ENCODE data around the gene SMAD3.
"Not testable (repeated sequence)": the region's sequence is repeated elsewhere in the genome, so short reads cannot be mapped to it uniquely, and the experiment has no call there.

Gene SMAD3

DNA sequence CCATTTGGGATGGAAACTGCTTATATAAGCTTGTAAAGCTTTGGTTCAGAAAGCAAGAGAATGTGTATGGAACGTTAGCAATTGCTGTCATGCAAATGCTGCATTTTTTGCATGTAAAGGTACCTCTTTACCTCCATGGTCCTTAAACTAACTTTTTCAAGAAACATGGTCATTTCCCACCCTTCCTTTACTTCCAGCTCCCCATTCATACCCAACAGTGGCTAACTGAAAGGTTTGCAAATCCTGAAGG lies 84.3 kb downstream of the SMAD3 start:
- Mint-ChIP-seq H3K27ac (no peak overlapping the region), H3K9me3 (no peaks in the 10 kb centered on the region), H3K4me3 (no peak overlapping the region), H3K36me3 (peaks cover 5% of the 10 kb centered on the region), H3K27me3 (no peaks in the 10 kb centered on the region), H3K4me1 (peaks cover 59% of the 10 kb centered on the region)
- no peak for ATAC-seq (ENCODE audit: low read depth)
- DNase-seq (ENCODE audit: low spot score in 2 of 2), result no peak

DNA sequence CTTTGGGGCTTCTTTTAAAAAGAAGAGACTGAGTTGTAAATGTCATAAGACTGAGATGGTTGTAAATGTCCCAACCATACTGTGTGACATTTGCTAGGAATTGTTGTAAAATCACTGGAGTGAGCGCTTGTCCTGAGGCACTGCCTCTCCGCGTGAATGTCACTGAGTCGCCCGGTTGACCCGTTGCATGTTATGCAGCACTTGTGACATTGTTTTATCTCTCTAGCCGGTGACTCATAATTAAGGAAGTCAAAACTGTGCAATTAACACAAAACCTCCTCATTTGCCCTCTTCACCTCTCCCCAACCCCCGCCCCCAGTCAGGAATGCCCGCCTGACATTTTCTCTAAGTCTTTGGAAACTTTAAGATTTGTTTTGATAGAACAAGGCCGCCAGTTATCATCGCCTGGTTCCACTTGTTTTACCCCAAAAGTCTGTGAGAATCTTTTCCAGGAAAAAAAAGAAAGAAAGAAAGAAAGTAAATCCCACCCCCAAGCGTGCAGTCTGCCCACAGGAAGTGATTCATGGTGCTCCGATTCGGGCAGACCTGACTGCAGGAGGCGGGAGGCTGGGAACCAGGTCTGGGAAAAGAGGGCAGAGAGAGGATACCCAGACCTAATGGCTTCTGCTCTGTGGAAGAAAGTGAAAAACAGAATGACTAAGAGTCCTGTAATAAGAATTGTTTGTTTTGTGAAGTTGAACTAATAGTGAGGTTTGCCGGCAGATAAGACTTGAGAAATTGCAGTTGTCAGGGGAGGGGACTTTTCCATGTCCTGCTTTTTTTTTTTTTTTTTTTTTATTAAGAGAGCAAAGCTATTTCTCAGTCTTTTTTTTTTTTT lies 84.8 kb downstream of the SMAD3 start:
- Mint-ChIP-seq H3K9me3 (no peaks in the 10 kb centered on the region), H3K4me1 (peaks cover 57% of the 10 kb centered on the region), H3K27me3 (no peaks in the 10 kb centered on the region), H3K27ac (peak overlapping the region; percentile 53), H3K36me3 (peaks cover 5% of the 10 kb centered on the region), H3K4me3 (peak overlapping the region; percentile 39)
- no peak for ATAC-seq (ENCODE audit: low read depth)
- no peak for DNase-seq (ENCODE audit: low spot score in 2 of 2)

DNA sequence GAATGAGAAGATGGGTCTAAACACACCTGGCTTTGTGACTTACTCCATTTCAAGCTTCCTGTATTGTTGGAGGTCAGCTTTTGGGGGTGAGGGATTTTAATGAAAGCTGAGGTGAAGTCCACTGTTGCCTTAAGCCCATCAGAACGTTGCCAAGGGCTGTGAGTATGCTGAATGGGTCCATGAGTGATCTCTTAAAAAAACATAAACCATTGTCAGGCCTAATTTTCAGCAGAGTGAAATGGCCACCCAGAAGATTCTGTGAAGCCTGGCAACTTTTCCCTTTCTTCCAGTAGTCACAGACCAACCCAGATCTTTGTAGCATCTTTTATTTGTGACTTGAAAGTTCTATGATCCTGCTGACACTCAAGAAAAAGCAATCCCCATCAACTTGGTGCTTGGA lies 87.0 kb downstream of the SMAD3 start:
- Mint-ChIP-seq H3K27ac (peak overlapping the region; percentile 79), H3K4me3 (no peak overlapping the region), H3K9me3 (no peaks in the 10 kb centered on the region), H3K27me3 (no peaks in the 10 kb centered on the region), H3K36me3 (peaks cover 13% of the 10 kb centered on the region), H3K4me1 (peaks cover 48% of the 10 kb centered on the region)
- DNase-seq (ENCODE audit: low spot score in 2 of 2) (no peak), ATAC-seq (ENCODE audit: low read depth) (no peak)

- Mint-ChIP-seq H3K27ac (peak overlapping the region; percentile 79), H3K4me1 (peaks cover 48% of the 10 kb centered on the region)
Measured at GRCh38 chr15:67153044-67153443, 87.6 kb downstream of the SMAD3 start.

GRCh38 chr15:67154249-67154648 lies 88.8 kb downstream of the SMAD3 start:
- H3K27me3 Mint-ChIP-seq, result no peaks in the 10 kb centered on the region
- H3K36me3 Mint-ChIP-seq, result peaks cover 15% of the 10 kb centered on the region
- H3K27ac Mint-ChIP-seq, result peak overlapping the region; percentile 26
- no peak for DNase-seq (ENCODE audit: low spot score in 2 of 2)
- ATAC-seq (ENCODE audit: low read depth), result no peak
- no peaks in the 10 kb centered on the region for H3K9me3 Mint-ChIP-seq
- no peak overlapping the region for H3K4me3 Mint-ChIP-seq
- H3K4me1 Mint-ChIP-seq, result peaks cover 39% of the 10 kb centered on the region

More at GRCh38 chr15:67153044-67153443, 87.6 kb downstream of the SMAD3 start:
- peaks cover 13% of the 10 kb centered on the region for H3K36me3 Mint-ChIP-seq
- H3K4me3 Mint-ChIP-seq; H3K9me3 Mint-ChIP-seq; DNase-seq (ENCODE audit: low spot score in 2 of 2); ATAC-seq (ENCODE audit: low read depth); H3K27me3 Mint-ChIP-seq: not testable (repeated sequence)

DNA sequence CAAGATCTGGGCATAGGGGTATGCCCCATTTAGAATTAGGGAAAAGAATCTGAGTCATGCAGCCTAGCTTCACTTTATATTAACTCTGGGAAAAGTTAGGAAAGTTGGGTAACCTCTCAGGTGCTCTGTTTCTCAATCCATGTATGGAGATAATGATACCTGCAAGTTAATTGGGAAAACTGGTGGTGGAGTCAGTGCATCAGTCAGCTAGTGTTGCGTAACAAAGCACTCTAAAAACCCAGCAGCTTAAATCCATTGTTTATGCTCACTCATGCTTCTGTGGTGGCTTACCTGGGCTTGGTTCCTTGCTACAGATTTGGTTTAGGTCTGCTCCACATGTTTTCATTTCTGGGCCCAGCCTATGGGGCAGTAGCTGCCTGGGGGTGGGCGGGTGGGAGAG lies 91.0 kb downstream of the SMAD3 start:
- peaks cover 15% of the 10 kb centered on the region for H3K36me3 Mint-ChIP-seq
- ATAC-seq (ENCODE audit: low read depth), result no peak
- DNase-seq (ENCODE audit: low spot score in 2 of 2), result no peak
- H3K27me3 Mint-ChIP-seq, result no peaks in the 10 kb centered on the region
- H3K9me3 Mint-ChIP-seq, result no peaks in the 10 kb centered on the region
- peaks cover 38% of the 10 kb centered on the region for H3K4me1 Mint-ChIP-seq
- no peak overlapping the region for H3K27ac Mint-ChIP-seq
- no peak overlapping the region for H3K4me3 Mint-ChIP-seq

GRCh38 chr15:67156834-67157233 lies 91.4 kb downstream of the SMAD3 start:
- Mint-ChIP-seq H3K4me1 (peaks cover 39% of the 10 kb centered on the region), H3K4me3 (no peak overlapping the region), H3K27ac (no peak overlapping the region), H3K27me3 (no peaks in the 10 kb centered on the region), H3K9me3 (no peaks in the 10 kb centered on the region), H3K36me3 (peaks cover 15% of the 10 kb centered on the region)
- DNase-seq (ENCODE audit: low spot score in 2 of 2) (no peak), ATAC-seq (ENCODE audit: low read depth) (no peak)

- Mint-ChIP-seq H3K27ac (peak overlapping the region; percentile 13), H3K4me1 (peaks cover 41% of the 10 kb centered on the region)
Measured at GRCh38 chr15:67157521-67158252, 92.3 kb downstream of the SMAD3 start.

GRCh38 chr15:67158367-67158766 lies 93.0 kb downstream of the SMAD3 start:
- Mint-ChIP-seq H3K4me1 (peaks cover 39% of the 10 kb centered on the region), H3K9me3 (no peaks in the 10 kb centered on the region), H3K27me3 (no peaks in the 10 kb centered on the region), H3K4me3 (no peak overlapping the region), H3K27ac (no peak overlapping the region), H3K36me3 (peaks cover 16% of the 10 kb centered on the region)
- DNase-seq (ENCODE audit: low spot score in 2 of 2) (no peak), ATAC-seq (ENCODE audit: low read depth) (no peak)

More at GRCh38 chr15:67157521-67158252, 92.3 kb downstream of the SMAD3 start:
- ATAC-seq (ENCODE audit: low read depth) (no peak), DNase-seq (ENCODE audit: low spot score in 2 of 2) (no peak)
- Mint-ChIP-seq H3K27me3 (no peaks in the 10 kb centered on the region), H3K36me3 (peaks cover 18% of the 10 kb centered on the region), H3K9me3 (no peaks in the 10 kb centered on the region), H3K4me3 (no peak overlapping the region)

DNA sequence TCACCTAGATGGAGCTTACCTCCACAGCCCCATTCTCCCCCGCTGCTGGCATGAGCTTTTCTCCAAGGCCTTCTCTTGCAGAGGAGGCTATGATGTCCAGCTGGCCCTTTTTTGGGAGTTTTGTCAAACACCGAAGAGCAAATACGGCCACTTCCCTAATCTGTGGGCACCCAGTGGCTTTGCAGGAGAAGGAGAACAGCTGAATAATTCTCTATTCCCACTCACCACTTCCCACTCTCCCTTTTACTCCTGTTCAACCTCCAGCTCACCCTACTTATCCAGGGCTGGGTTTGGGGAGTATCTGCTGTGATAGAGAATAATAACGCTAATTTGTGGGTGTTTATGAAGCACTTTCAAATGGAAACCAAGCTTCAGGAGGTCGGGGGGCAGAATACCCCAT lies 96.0 kb downstream of the SMAD3 start:
- H3K36me3 Mint-ChIP-seq, result peaks cover 15% of the 10 kb centered on the region
- no peaks in the 10 kb centered on the region for H3K27me3 Mint-ChIP-seq
- H3K27ac Mint-ChIP-seq, result peak overlapping the region; percentile 77
- H3K4me3 Mint-ChIP-seq, result no peak overlapping the region
- no peaks in the 10 kb centered on the region for H3K9me3 Mint-ChIP-seq
- H3K4me1 Mint-ChIP-seq, result peaks cover 32% of the 10 kb centered on the region
- no peak for DNase-seq (ENCODE audit: low spot score in 2 of 2)
- ATAC-seq (ENCODE audit: low read depth), result no peak

DNA sequence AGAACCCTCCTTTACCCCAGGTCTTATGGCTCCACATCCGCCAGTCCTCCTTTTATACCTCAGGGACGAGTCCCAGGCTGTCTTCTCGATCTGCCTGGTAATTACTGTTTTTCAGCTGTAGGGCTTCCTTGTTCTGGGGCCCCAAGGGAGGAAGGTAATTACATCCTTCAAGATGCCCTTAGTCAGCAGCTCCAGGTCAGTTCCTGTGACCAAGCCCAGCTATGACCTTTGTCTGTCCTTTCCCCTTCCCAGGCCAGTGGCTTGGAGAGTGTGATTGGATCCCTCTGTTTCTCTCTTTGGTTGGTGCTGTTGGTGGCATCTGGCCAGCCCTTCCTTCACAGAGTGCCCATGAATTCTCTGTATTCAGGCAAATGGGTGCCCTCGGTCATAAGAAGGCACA lies 96.5 kb downstream of the SMAD3 start:
- H3K36me3 Mint-ChIP-seq, result peaks cover 15% of the 10 kb centered on the region
- no peak overlapping the region for H3K4me3 Mint-ChIP-seq
- H3K27me3 Mint-ChIP-seq, result no peaks in the 10 kb centered on the region
- DNase-seq (ENCODE audit: low spot score in 2 of 2), result no peak
- H3K4me1 Mint-ChIP-seq, result peaks cover 30% of the 10 kb centered on the region
- H3K27ac Mint-ChIP-seq, result peak overlapping the region; percentile 77
- no peaks in the 10 kb centered on the region for H3K9me3 Mint-ChIP-seq
- ATAC-seq (ENCODE audit: low read depth), result peak; percentile 10

- H3K36me3 Mint-ChIP-seq, result peaks cover 19% of the 10 kb centered on the region
- H3K27ac Mint-ChIP-seq, result peak overlapping the region; percentile 77
- ATAC-seq (ENCODE audit: low read depth) (no peak), DNase-seq (ENCODE audit: low spot score in 2 of 2) (no peak)
- H3K9me3 Mint-ChIP-seq, result no peaks in the 10 kb centered on the region
- H3K4me1 Mint-ChIP-seq, result peaks cover 24% of the 10 kb centered on the region
- H3K4me3 Mint-ChIP-seq, result no peak overlapping the region
- H3K27me3 Mint-ChIP-seq, result no peaks in the 10 kb centered on the region
Measured at GRCh38 chr15:67163180-67163579, 97.8 kb downstream of the SMAD3 start.

DNA sequence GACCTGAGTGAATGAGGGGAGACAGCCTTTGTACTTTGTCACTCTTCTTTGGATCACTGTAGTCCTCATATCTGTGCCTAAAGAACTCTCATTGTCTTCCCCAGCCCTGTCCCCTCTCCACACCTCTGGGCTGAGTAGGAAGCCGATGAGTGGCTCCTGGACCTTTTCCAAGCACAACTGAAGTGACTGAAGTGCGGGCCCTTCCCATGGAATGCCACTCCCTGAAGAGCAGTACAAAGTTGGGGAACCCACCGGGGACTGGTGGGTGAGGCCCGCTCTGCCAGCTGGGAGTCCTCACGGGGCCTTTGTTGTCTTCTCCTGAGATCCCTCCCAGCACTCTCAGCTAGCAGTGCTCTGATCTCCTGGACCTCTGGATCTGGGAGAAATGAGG lies 99.0 kb downstream of the SMAD3 start:
- DNase-seq (ENCODE audit: low spot score in 2 of 2) (no peak), ATAC-seq (ENCODE audit: low read depth) (no peak)
- Mint-ChIP-seq H3K27me3 (no peaks in the 10 kb centered on the region), H3K9me3 (no peaks in the 10 kb centered on the region), H3K4me1 (peaks cover 23% of the 10 kb centered on the region), H3K27ac (no peak overlapping the region), H3K36me3 (peaks cover 25% of the 10 kb centered on the region), H3K4me3 (no peak overlapping the region)

DNA sequence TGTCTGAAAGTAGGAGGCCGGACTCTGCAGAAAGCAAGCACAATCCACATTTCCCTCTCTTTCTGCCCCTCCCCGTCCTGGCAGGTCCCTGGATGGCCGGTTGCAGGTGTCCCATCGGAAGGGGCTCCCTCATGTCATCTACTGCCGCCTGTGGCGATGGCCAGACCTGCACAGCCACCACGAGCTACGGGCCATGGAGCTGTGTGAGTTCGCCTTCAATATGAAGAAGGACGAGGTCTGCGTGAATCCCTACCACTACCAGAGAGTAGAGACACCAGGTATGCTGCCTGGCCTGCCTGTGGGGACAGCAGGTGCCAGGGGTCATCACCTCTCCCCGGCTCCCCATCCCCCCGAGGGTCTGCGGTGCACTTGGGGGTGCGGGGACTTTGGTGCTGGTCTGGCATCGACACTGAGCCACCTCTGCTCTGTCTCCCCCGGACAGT lies 99.4 kb downstream of the SMAD3 start:
- H3K4me1 Mint-ChIP-seq, result peaks cover 19% of the 10 kb centered on the region
- no peak overlapping the region for H3K27ac Mint-ChIP-seq
- ATAC-seq (ENCODE audit: low read depth), result no peak

More for the DNA sequence above, 99.4 kb downstream of the SMAD3 start:
- no peak for DNase-seq (ENCODE audit: low spot score in 2 of 2)
- H3K27me3 Mint-ChIP-seq, result no peaks in the 10 kb centered on the region
- peaks cover 28% of the 10 kb centered on the region for H3K36me3 Mint-ChIP-seq
- H3K9me3 Mint-ChIP-seq, result no peaks in the 10 kb centered on the region
- no peak overlapping the region for H3K4me3 Mint-ChIP-seq
